Keratinocyte (primary cell): Measurements from ENCODE around the gene EBF3. TPM values are rescaled to one million over a fixed set of nuclear protein-coding genes. Genes with fewer than 3 reads are reported as not detected.

ENCODE experiments used
- DNase-seq: peaks from one replicate; pipeline ENCODE4 v3.0.0-alpha.2; 2011; ENCODE audit warnings: low read depth, missing footprints, low spot score
- FAIRE-seq: peaks from 2 replicates; lab custom pipeline; 2011; peaks lifted over from hg19 to GRCh38; lab: Jason Lieb, UNC
- H2AFZ ChIP-seq: 2 replicates; pipeline ENCODE4 v1.6.0; 2012; ENCODE audit warnings: low read length, control low read depth, inconsistent platforms; ENCODE audit not compliant: control insufficient read depth
- H3K27ac ChIP-seq: 2 replicates; pipeline ENCODE4 v1.5.1; 2011; ENCODE audit warnings: low read length; ENCODE audit not compliant: control insufficient read depth, insufficient read depth
- H3K27me3 ChIP-seq: 3 replicates; pipeline ENCODE4 v1.6.0; 2011; ENCODE audit warnings: low read length; ENCODE audit not compliant: control insufficient read depth, insufficient read depth; ENCODE audit errors: extremely low read depth
- H3K36me3 ChIP-seq, 2 experiments: 2 replicates in 1 of 2; 3 replicates in 1 of 2; pipeline ENCODE4 v1.5.1; 2011; ENCODE audit warnings: low read length in 2 of 2, mild to moderate bottlenecking in 1 of 2; ENCODE audit not compliant: control insufficient read depth in 2 of 2, insufficient read depth in 2 of 2; ENCODE audit errors: extremely low read depth in 1 of 2
- H3K4me1 ChIP-seq: 3 replicates; pipeline ENCODE4 v1.5.1; 2011; ENCODE audit warnings: low read length; ENCODE audit not compliant: control insufficient read depth, insufficient read depth; ENCODE audit errors: extremely low read depth
- H3K4me2 ChIP-seq: 3 replicates; pipeline ENCODE4 v1.6.0; 2011; ENCODE audit warnings: low read depth, low read length; ENCODE audit not compliant: control insufficient read depth, insufficient read depth; ENCODE audit errors: extremely low read depth
- H3K4me3 ChIP-seq, 3 experiments: fragments of 200-600 bp in 1 of 3; sonication (generic) in 1 of 3; 2 replicates in 2 of 3; 3 replicates in 1 of 3; pipeline ENCODE4 v1.5.1; 2011 to 2016; ENCODE audit warnings: low read length in 3 of 3, mild to moderate bottlenecking in 3 of 3, control low read depth in 2 of 3, inconsistent platforms in 1 of 3, low read depth in 1 of 3, mixed read lengths in 1 of 3, mixed run types in 1 of 3, moderate library complexity in 1 of 3; ENCODE audit not compliant: control insufficient read depth in 2 of 3, insufficient read depth in 2 of 3; ENCODE audit errors: extremely low read depth in 1 of 3
- H3K79me2 ChIP-seq: 2 replicates; pipeline ENCODE4 v1.6.0; 2012; ENCODE audit warnings: low read length; ENCODE audit not compliant: control insufficient read depth, insufficient read depth
- H3K9ac ChIP-seq: 3 replicates; pipeline ENCODE4 v1.6.0; 2011; ENCODE audit warnings: low read length; ENCODE audit not compliant: control insufficient read depth, insufficient read depth; ENCODE audit errors: extremely low read depth
- H3K9me1 ChIP-seq: 3 replicates; pipeline ENCODE4 v1.6.0; 2011; ENCODE audit warnings: low read length; ENCODE audit not compliant: control insufficient read depth, insufficient read depth; ENCODE audit errors: extremely low read depth
- H3K9me3 ChIP-seq: 2 replicates; pipeline ENCODE4 v1.5.1; 2012; ENCODE audit warnings: low read depth, low read length; ENCODE audit not compliant: control insufficient read depth
- H4K20me1 ChIP-seq: 3 replicates; pipeline ENCODE4 v1.6.0; 2011; ENCODE audit warnings: low read length; ENCODE audit not compliant: control insufficient read depth, insufficient read depth; ENCODE audit errors: extremely low read depth
- EZH2 ChIP-seq: IDR thresholded peaks from one replicate; pipeline ENCODE4 v1.6.1; 2012; ENCODE audit warnings: inconsistent platforms, mild to moderate bottlenecking, low read length, moderate library complexity
- dilution Hi-C: fragments of 300-500 bp; cut with MboI; formaldehyde crosslinking; loops from one replicate; pipeline ENCODE4 v1.7.0; 2020; ENCODE audit warnings: low sequenced_read_pairs; ENCODE audit not compliant: extremely low pct_ligation_motif_present
- polyA plus RNA-seq, 5 experiments: library from polyadenylated mRNA; depleted of rRNA in 3 of 5; stranded (reverse) in 3 of 5; stranded (forward) in 1 of 5; unstranded in 1 of 5; fragments of >200 nt; gene quantifications; 1 replicate in 1 of 5; 2 replicates in 3 of 5; 3 replicates in 1 of 5; pipeline versions ENCODE4 v1.2.1 to v1.2.3, GENCODE V29; 2011 to 2012; ENCODE audit warnings: missing spikeins in 2 of 5, low read depth in 1 of 5, low replicate concordance in 1 of 5
- TF ChIP-seq, protein P1 (sequence below), 3 experiments: IDR thresholded peaks in 1 of 3; conservative IDR thresholded peaks in 1 of 3; optimal IDR thresholded peaks in 1 of 3; 2 replicates in 2 of 3; 3 replicates in 1 of 3; pipeline versions ENCODE3 to v1.5.1; 2011; ENCODE audit warnings: low read length in 3 of 3, mild to moderate bottlenecking in 3 of 3, moderate library complexity in 2 of 3, control low read depth in 1 of 3, inconsistent platforms in 1 of 3; ENCODE audit not compliant: insufficient read depth in 2 of 3; ENCODE audit errors: extremely low read depth in 1 of 3

The EBF3 gene
- polyA plus RNA-seq, 1 donor (not counting 4 experiments of a cell fraction or from before 2014, with no cell fraction given), result not detected

DNA sequence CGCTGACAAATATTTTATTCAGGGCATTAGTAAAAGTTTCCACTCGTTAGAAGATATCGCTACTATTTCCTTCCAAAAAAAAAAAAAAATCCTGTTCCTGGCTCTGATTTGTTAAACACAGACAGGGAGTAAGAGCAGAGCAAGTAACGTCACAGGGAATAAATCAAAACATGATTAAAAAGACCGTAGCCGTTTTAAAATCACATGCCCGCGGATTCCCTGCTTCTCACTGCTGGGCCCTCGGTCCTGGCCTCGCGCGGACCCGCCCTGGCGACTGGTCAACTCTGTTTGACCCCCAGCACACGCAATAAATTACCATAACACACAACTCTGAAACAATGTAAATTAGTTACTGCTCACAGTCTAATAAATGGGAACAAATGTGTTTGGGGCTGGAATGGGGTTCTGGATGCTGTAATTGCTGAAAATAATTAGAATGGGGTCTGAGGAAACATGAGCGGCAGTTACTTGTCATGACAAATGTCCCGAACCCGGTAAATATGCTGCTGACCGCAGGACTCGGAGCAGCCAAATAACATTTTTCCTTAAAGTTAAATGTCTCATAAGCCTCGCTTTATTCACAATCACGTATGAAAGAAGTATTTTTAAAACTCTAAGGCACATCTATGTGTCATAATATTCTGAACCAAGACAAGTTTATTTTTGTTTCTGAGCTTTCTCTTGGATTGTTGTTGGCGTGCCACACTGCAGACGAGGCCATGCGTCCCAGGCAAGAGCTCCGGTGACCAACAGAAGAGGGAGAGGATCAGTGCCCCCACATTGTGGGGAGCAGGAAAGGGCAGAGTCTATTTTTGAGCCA lies 17.9 kb downstream of the EBF3 start:
- no peak overlapping the region for H3K4me3 ChIP-seq
- no peak for TF ChIP-seq EZH2
- TF ChIP-seq, protein P1, sequence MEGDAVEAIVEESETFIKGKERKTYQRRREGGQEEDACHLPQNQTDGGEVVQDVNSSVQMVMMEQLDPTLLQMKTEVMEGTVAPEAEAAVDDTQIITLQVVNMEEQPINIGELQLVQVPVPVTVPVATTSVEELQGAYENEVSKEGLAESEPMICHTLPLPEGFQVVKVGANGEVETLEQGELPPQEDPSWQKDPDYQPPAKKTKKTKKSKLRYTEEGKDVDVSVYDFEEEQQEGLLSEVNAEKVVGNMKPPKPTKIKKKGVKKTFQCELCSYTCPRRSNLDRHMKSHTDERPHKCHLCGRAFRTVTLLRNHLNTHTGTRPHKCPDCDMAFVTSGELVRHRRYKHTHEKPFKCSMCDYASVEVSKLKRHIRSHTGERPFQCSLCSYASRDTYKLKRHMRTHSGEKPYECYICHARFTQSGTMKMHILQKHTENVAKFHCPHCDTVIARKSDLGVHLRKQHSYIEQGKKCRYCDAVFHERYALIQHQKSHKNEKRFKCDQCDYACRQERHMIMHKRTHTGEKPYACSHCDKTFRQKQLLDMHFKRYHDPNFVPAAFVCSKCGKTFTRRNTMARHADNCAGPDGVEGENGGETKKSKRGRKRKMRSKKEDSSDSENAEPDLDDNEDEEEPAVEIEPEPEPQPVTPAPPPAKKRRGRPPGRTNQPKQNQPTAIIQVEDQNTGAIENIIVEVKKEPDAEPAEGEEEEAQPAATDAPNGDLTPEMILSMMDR (optimal IDR thresholded peaks at IDR 0.05 in 1 of 3, IDR thresholded peaks at IDR 0.05 in 1 of 3, conservative IDR thresholded peaks at IDR 0.05 in 1 of 3; ENCODE audit: extremely low read depth in 1 of 3, insufficient read depth in 2 of 3, low read length in 3 of 3), result no peak
- H3K4me1 ChIP-seq, result no peaks in the 10 kb centered on the region
- H3K9ac ChIP-seq, result no peak overlapping the region
- no peak overlapping the region for H2AFZ ChIP-seq
- no peaks in the 10 kb centered on the region for H4K20me1 ChIP-seq
- dilution Hi-C loops, result no loop called here
- H3K36me3 ChIP-seq, result no peaks in the 10 kb centered on the region
- no peak overlapping the region for H3K4me2 ChIP-seq
- DNase-seq (no peak), FAIRE-seq (no peak)
- no peak overlapping the region for H3K27ac ChIP-seq
- no peaks in the 10 kb centered on the region for H3K9me3 ChIP-seq
- no peaks in the 10 kb centered on the region for H3K9me1 ChIP-seq
- H3K79me2 ChIP-seq, result no peaks in the 10 kb centered on the region
- H3K27me3 ChIP-seq, result no peaks in the 10 kb centered on the region

DNA sequence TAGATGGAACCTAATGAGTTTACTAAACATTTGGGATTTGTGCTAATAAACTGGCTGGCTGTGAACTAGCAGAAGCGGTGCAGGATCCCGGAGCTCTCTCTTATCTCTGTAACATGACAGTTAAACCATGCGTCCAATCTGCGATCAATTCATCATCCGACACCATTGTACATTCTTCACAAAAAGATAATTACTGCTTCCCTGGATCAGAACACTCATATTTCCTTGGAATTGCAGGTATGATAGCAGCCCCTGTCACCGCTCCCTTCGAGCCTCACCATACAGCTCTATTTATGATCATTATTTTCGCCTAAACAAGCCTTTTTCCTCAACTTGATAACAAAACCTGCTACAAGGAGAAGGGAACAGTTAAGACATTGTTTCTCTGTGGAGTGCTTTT lies 18.5 kb downstream of the EBF3 start:
- no peak for DNase-seq
- dilution Hi-C loops, result no loop called here

More for the DNA sequence above, 18.5 kb downstream of the EBF3 start:
- Histone ChIP-seq H4K20me1 (no peaks in the 10 kb centered on the region), H2AFZ (no peak overlapping the region), H3K4me3 (no peak overlapping the region), H3K9me1 (no peaks in the 10 kb centered on the region), H3K79me2 (no peaks in the 10 kb centered on the region), H3K27ac (no peak overlapping the region), H3K9me3 (no peaks in the 10 kb centered on the region), H3K4me2 (no peak overlapping the region), H3K9ac (no peak overlapping the region), H3K36me3 (no peaks in the 10 kb centered on the region), H3K4me1 (no peaks in the 10 kb centered on the region), H3K27me3 (no peaks in the 10 kb centered on the region)
- FAIRE-seq, result no peak
- TF ChIP-seq, protein P1 (optimal IDR thresholded peaks at IDR 0.05 in 1 of 3, IDR thresholded peaks at IDR 0.05 in 1 of 3, conservative IDR thresholded peaks at IDR 0.05 in 1 of 3; ENCODE audit: extremely low read depth in 1 of 3, insufficient read depth in 2 of 3, low read length in 3 of 3), result no peak
- TF ChIP-seq EZH2, result no peak
